Measurements from ENCODE around the gene TTPAL. TPM values are rescaled to one million over a fixed set of nuclear protein-coding genes. Genes with fewer than 3 reads are reported as not detected.
"Not testable (repeated sequence)": the region's sequence is repeated elsewhere in the genome, so short reads cannot be mapped to it uniquely, and the experiment has no call there.

Gene TTPAL
- total and polyA plus RNA-seq, 8 donors = 2.1 to 18.3 (median 4.8) TPM

DNA sequence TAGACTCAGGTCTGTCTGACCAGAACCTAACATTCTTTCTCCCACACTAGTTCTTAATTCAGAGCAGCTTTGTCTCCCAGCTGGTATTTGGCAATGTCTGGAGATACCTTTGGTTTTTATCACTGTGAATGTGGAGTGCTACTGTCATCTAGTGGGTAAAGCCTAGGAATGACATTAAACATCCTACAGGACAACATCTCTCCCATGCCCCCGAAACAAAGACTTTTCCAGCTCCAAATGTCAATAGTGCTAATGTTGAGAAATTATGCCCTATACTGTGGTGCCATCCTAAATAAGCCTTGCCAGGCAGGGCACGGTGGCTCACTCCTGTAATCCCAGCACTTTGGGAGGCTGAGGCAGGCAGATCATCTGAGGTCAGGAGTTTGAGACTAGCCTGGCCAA lies 4.2 kb upstream of the TTPAL start:
- 41 to 70% (median 50%) methylated on average over 2 of the region's 2 CpGs for WGBS, 5 donors
- DNase-seq = peak in 1 of 2 donors; percentile 34
- Histone ChIP-seq H3K9me3 (no peaks in the 10 kb centered on the region), H3K36me3 (no peaks in the 10 kb centered on the region), H3K27ac (no peak overlapping the region), H3K4me1 (peaks cover 5 to 15% (median 11%) of the 10 kb centered on the region in 4 donors), H3K27me3 (peaks cover 0 to 7% (median 0%) of the 10 kb centered on the region in 3 donors), H3K4me3 (no peak overlapping the region)
- intact Hi-C loops (cut with DNase I; ENCODE audit: low total_unique reads) = no loop called here
- TF ChIP-seq POLR2AphosphoS5 (IDR thresholded peaks at IDR 0.05) = no peak
- no peak for TF ChIP-seq POLR2A (IDR thresholded peaks at IDR 0.05)
- TF ChIP-seq, protein P1, sequence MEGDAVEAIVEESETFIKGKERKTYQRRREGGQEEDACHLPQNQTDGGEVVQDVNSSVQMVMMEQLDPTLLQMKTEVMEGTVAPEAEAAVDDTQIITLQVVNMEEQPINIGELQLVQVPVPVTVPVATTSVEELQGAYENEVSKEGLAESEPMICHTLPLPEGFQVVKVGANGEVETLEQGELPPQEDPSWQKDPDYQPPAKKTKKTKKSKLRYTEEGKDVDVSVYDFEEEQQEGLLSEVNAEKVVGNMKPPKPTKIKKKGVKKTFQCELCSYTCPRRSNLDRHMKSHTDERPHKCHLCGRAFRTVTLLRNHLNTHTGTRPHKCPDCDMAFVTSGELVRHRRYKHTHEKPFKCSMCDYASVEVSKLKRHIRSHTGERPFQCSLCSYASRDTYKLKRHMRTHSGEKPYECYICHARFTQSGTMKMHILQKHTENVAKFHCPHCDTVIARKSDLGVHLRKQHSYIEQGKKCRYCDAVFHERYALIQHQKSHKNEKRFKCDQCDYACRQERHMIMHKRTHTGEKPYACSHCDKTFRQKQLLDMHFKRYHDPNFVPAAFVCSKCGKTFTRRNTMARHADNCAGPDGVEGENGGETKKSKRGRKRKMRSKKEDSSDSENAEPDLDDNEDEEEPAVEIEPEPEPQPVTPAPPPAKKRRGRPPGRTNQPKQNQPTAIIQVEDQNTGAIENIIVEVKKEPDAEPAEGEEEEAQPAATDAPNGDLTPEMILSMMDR (IDR thresholded peaks at IDR 0.05) = no peak
- TF ChIP-seq EP300 (IDR thresholded peaks at IDR 0.05) = no peak

DNA sequence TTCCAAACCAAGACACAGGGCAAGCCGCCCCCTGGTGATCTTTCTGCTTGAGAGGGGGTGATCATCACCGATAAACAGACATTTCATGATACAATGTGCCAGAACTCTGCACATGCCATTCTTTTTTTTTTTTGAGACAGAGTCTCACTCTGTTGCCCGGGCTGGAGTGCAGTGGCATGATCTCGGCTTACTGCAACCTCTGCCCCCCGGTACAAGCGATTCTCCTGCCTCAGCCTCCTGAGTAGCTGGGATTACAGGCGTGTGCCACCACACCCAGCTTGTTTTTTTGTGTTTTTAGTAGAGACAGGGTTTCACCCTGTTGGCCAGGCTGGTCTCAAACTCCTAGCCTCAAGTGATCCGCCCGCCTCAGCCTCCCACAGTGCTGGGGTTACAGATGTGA lies 3.4 kb upstream of the TTPAL start:
- 80 to 87% (median 83%) methylated on average over 9 of the region's 9 CpGs for WGBS, 5 donors
- H3K4me3 ChIP-seq = not testable (repeated sequence)

DNA sequence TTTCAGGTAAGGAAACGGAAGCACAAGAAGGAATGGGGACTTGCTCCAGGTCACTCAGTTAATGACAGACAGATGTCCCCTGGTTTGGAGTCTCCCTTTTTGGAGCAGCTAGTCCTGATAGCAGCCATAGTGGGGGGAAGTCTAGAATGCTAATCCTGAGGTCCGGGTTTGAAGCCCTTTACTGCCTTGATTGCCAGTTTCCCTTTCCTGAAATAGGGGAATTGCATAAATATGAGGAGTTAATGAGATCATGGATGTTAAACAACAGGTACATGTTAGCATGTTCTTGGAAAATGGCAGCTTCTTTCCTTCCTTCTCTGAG lies 341 bp upstream of the TTPAL start:
- WGBS, 5 donors = 10 to 14% (median 14%) methylated on average over 2 of the region's 2 CpGs
- Histone ChIP-seq H3K27ac (peak overlapping the region; percentile 85 to 95 (median 93)), H3K4me1 (peaks cover 8 to 22% (median 20%) of the 10 kb centered on the region in 4 donors), H3K9me3 (no peaks in the 10 kb centered on the region), H3K4me3 (peak overlapping the region; percentile 60 to 77 (median 70)), H3K27me3 (peaks cover 0 to 7% (median 0%) of the 10 kb centered on the region in 3 donors), H3K36me3 (peaks cover 3 to 9% (median 8%) of the 10 kb centered on the region in 4 donors)
- TF ChIP-seq, protein P1 (IDR thresholded peaks at IDR 0.05) = no peak
- TF ChIP-seq POLR2AphosphoS5 (IDR thresholded peaks at IDR 0.05) (no peak), EP300 (IDR thresholded peaks at IDR 0.05) (no peak), POLR2A (IDR thresholded peaks at IDR 0.05) (no peak)
- DNase-seq = no peak
- intact Hi-C loops (cut with DNase I; ENCODE audit: low total_unique reads) = no loop called here

More for the DNA sequence above, 3.4 kb upstream of the TTPAL start:
- H3K27me3 ChIP-seq; H3K27ac ChIP-seq; DNase-seq; H3K9me3 ChIP-seq; H3K36me3 ChIP-seq; intact Hi-C loops (cut with DNase I; ENCODE audit: low total_unique reads): not testable (repeated sequence)
- H3K4me1 ChIP-seq = peaks cover 8 to 21% (median 19%) of the 10 kb centered on the region in 4 donors

DNA sequence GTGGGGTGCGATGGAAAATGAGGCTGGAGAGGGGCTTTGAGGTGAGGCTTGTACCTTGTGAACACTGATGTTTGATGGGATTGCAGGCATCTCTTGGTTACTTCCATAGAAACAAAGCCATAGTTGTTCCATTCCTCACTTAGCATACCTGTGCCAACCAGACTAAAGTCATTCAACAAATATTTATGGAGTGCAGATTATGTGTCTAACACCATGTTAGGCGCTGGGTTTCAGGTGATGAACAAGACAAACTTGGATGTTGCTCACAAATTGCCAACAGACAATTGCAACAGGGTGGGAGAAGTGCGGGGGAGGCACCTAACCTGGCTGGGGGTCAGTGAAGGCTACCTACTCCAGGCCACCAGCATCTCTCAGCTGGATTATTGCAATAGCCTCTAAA lies 1.5 kb downstream of the TTPAL start:
- H3K36me3 ChIP-seq = peaks cover 12 to 27% (median 25%) of the 10 kb centered on the region in 4 donors
- intact Hi-C loops (cut with DNase I; ENCODE audit: low total_unique reads) = no loop called here
- peak overlapping the region in 1 of 4 donors; percentile 69 for H3K4me3 ChIP-seq
- 74 to 89% (median 81%) methylated on average over 3 of the region's 3 CpGs for WGBS, 5 donors
- H3K4me1 ChIP-seq = peaks cover 8 to 22% (median 20%) of the 10 kb centered on the region in 4 donors
- H3K27ac ChIP-seq = peak overlapping the region in 3 of 5 donors; percentile 92 to 95 (median 93)
- H3K9me3 ChIP-seq = no peaks in the 10 kb centered on the region
- no peak for TF ChIP-seq POLR2A (IDR thresholded peaks at IDR 0.05)
- TF ChIP-seq EP300 (IDR thresholded peaks at IDR 0.05) = no peak
- TF ChIP-seq POLR2AphosphoS5 (IDR thresholded peaks at IDR 0.05) = no peak
- TF ChIP-seq, protein P1 (IDR thresholded peaks at IDR 0.05) = no peak
- no peak for DNase-seq
- peaks cover 0 to under 1% (median 0%) of the 10 kb centered on the region in 3 donors for H3K27me3 ChIP-seq

DNA sequence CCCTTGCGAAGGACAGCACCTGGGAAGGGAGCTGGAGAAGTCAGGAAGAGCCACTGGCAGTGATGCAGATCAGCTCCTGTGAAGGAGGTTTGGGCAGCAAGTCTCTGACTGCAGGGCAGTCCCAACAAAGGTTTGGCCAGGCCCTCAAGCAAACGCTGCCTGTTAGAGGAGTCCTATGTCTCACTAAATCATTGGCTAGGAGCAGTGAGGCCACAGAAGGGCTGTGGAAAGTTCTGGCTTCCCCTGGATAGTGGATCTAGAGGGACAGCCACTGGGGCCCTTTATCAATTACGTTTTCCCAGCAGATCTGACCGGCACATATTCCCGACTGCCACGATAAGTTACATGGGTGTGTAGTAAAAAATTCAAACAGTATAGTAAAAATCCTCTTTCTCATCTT lies 2.5 kb downstream of the TTPAL start:
- WGBS, 5 donors = 69 to 75% (median 71%) methylated on average over 6 of the region's 6 CpGs
- intact Hi-C loops (cut with DNase I; ENCODE audit: low total_unique reads) = no loop called here
- Histone ChIP-seq H3K4me1 (peaks cover 8 to 22% (median 20%) of the 10 kb centered on the region in 4 donors), H3K4me3 (no peak overlapping the region), H3K9me3 (no peaks in the 10 kb centered on the region), H3K27ac (peak overlapping the region in 1 of 5 donors; percentile 22), H3K27me3 (no peaks in the 10 kb centered on the region), H3K36me3 (peaks cover 12 to 38% (median 35%) of the 10 kb centered on the region in 4 donors)
- TF ChIP-seq EP300 (IDR thresholded peaks at IDR 0.05) (no peak), POLR2A (IDR thresholded peaks at IDR 0.05) (no peak), POLR2AphosphoS5 (IDR thresholded peaks at IDR 0.05) (no peak)
- TF ChIP-seq, protein P1 (IDR thresholded peaks at IDR 0.05) = no peak
- no peak for DNase-seq
